Hypothalamus (tissue), 51 donors: ENCODE results near the gene PANX1.

Source experiments
- DNase-seq, 51 donors: peaks; one replicate each; lab custom pipeline; 2025; lab: John Stamatoyannopoulos, UW

The PANX1 gene

GRCh38 chr11:94128291-94128745, 323 bp upstream of the PANX1 start:
- DNase-seq = peak in 11 of 51 donors; percentile 18 to 67 (median 47)

- peak in 2 of 51 donors; percentile 41 to 62 for DNase-seq
Measured at GRCh38 chr11:94129512-94130297, 1.1 kb downstream of the PANX1 start.

GRCh38 chr11:94130298-94131046, 1.8 kb downstream of the PANX1 start:
- peak in 1 of 51 donors; percentile 27 for DNase-seq

GRCh38 chr11:94131047-94131717, 2.5 kb downstream of the PANX1 start:
- no peak for DNase-seq

GRCh38 chr11:94131718-94132115, 3.1 kb downstream of the PANX1 start:
- DNase-seq = no peak

GRCh38 chr11:94132152-94132558, 3.5 kb downstream of the PANX1 start:
- peak in 1 of 51 donors; percentile 39 for DNase-seq

GRCh38 chr11:94132823-94133408, 4.3 kb downstream of the PANX1 start:
- DNase-seq = no peak

GRCh38 chr11:94133752-94134151, 5.1 kb downstream of the PANX1 start:
- no peak for DNase-seq

- peak in 9 of 51 donors; percentile 6 to 54 (median 17) for DNase-seq
Measured at GRCh38 chr11:94134651-94135512, 6.2 kb downstream of the PANX1 start.

GRCh38 chr11:94139416-94139815, 10.8 kb downstream of the PANX1 start:
- no peak for DNase-seq

- no peak for DNase-seq
Measured at GRCh38 chr11:94140154-94140655, 11.6 kb downstream of the PANX1 start.

GRCh38 chr11:94141511-94142307, 13.1 kb downstream of the PANX1 start:
- DNase-seq = no peak

- DNase-seq = peak in 1 of 51 donors; percentile 45
Measured at GRCh38 chr11:94142308-94143281, 14.0 kb downstream of the PANX1 start.

- DNase-seq = no peak
Measured at GRCh38 chr11:94144216-94144615, 15.6 kb downstream of the PANX1 start.

GRCh38 chr11:94144664-94145063, 16.0 kb downstream of the PANX1 start:
- DNase-seq = no peak

GRCh38 chr11:94145431-94145830, 16.8 kb downstream of the PANX1 start:
- DNase-seq = no peak

GRCh38 chr11:94145916-94146315, 17.3 kb downstream of the PANX1 start:
- no peak for DNase-seq

GRCh38 chr11:94147433-94147845, 18.8 kb downstream of the PANX1 start:
- DNase-seq = no peak
